GM04503 (cell line): ENCODE data around the gene POLRMT.
"Not testable (repeated sequence)": the region's sequence is repeated elsewhere in the genome, so short reads cannot be mapped to it uniquely, and the experiment has no call there.

Experiments used
- DNase-seq: peaks from one replicate; pipeline ENCODE4 v3.0.0-alpha.2; 2012; ENCODE audit warnings: low read depth

POLRMT gene

DNA sequence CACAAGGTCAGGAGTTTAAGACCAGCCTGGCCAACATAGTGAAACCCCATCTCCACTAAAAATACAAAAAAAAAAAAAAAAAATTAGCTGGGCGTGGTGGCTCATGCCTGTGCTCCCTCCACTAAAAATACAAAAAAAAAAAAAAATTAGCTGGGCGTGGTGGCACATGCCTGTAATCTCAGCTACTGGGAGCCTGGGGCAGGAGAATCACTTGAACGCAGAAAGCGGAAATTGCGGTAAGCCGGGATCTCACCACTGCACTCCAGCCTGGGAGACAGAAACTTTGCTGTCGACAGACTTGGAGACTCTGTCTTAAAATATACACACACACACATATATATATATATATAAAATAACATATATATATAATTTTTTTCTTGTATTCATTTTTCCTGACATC is 6.8 kb downstream of the POLRMT start:
- DNase-seq = not testable (repeated sequence)

GRCh38 chr19:625257-625656 is 8.1 kb downstream of the POLRMT start:
- no peak for DNase-seq

- no peak for DNase-seq
Observed at GRCh38 chr19:624433-625109, 8.8 kb downstream of the POLRMT start.

DNA sequence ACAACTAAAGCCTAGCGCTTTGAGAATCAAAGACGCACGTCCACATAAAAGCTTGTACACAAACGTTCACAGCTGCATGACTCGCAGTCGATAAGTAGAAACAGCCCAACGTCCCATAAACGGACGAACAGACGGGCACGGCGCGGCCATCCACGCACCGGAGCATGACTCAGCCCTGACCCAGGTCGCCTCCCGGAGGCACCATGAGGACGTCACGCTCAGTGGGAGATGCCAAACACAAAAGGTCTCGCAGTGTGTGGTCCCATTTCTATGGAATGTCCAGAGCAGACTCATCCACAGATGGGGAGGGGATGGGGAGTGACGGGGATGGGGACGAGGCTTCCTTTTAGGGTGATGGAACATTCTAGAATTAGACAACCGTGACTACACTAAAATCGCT is 9.4 kb downstream of the POLRMT start:
- peak; percentile 71 for DNase-seq

- no peak for DNase-seq
Observed at GRCh38 chr19:623175-623916, 10.0 kb downstream of the POLRMT start.

GRCh38 chr19:622666-623065 is 10.7 kb downstream of the POLRMT start:
- no peak for DNase-seq

GRCh38 chr19:621819-622218 is 11.5 kb downstream of the POLRMT start:
- no peak for DNase-seq

DNA sequence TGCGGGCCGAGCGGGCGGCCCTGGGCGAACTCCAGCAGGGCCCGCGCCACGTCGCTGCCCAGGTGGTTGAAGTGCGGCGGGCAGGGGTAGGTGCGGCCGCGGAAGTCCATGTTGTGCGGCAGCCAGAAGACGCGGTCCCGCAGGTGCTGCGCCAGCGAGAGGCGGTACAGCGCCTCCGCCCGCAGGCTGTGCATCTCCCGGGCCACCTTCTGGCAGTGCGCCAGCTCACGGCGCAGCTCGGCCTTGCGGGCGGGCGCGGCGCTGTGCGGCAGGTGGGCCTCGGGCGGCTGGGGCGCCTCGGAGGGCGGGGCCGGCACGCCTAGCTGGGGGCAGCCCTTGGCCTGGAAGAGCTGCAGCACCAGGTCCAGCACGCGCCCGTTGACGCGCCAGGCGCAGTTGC is 12.1 kb downstream of the POLRMT start:
- DNase-seq = not testable (repeated sequence)

GRCh38 chr19:620166-620862 is 13.0 kb downstream of the POLRMT start:
- no peak for DNase-seq

DNA sequence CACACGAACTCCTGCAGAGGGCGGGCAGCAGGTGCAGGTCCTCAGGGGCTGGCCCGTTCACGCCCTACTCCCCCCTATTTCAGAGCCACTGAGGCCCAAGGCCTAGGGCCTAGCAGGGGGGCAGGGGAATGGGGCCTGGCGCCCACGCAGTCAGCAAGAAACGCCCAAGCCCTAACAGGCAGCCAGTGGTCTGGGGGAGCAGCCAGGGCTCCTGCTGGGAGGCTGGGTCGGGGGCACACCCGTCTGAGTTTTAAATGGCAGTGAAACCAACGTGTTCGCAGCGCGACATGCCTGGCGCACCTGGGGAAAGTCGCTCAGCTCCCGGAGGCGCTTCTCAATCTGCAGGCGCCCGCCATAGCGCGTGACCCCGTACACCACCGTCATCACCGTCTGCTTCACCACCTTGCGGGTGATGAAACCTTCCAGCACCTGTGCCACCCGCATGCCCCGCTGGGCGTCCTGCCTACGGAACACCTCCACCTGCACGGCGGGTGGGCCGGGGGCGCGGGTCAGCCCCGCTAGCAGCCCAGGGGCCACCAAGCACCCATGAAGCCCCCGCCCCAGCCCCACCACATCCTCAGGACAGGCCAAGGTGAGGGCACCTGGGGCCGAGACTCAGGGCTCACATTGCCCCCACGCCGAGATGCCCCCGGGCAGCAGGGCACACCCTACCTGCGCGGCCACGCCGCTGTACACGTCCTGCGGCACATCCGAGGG is 13.9 kb downstream of the POLRMT start:
- no peak for DNase-seq

DNA sequence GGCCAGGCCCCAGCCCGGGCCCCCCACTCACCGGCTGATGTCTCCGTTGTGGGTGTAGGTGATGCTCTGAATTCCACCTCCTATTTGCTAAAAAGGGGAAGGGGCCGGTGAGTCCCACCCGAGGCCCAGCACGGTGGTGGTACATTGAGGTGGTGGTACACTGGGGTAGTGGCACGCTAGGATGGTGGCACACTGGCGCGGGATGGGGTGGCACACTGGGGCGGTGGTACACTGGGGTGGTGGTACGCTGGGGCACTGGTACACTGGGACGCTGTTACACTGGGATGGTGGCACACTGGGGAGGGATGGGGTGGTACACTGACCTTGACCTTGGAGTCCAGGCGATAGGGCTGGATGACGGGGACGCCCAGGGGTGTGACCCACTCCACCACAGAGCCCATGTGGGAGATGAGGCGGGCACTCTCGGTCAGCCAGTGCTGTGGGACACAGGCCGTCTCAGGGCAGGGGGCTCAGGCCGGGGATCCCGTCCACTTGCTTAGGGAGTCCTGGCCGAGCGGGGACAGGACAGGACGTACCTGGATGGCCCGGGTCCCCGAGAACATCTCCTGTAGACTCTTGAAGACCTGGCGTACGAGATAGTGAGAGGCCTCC is 14.6 kb downstream of the POLRMT start:
- DNase-seq = no peak

- DNase-seq = no peak
Observed at GRCh38 chr19:618247-618619, 15.1 kb downstream of the POLRMT start.

DNA sequence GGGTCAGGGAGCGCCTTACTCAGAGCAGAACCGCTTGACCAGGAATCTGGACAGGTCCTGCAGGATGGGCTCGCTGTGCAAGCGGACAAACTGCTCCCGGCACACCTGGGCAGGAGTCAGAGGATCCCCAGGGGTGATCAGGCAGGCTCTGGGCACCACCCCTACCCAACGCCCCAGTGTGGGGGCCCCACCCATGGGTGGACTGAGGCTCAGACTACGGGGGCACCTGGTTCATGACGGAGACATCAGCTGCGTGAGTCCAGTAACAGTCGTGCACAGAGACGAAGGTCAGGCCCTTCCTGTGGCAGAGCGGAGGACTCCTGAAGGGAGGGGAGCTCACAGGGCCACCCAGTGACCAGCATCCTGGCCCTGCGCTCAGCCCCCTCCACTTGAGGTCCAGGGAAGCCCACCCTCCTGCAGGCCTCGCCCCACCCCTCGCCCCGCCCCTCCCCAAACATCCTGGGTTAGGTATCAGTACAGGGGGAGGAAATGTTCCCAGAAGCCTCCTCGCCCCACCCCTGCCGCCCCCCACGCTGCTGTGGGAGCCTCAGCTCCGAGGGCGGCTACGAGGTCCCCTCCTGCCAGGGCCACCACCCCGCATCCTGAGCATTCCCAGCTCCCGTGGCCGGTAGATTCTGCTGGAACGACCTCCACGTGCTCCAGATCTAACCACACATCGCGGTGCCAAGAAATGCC is 15.6 kb downstream of the POLRMT start:
- DNase-seq = no peak

DNA sequence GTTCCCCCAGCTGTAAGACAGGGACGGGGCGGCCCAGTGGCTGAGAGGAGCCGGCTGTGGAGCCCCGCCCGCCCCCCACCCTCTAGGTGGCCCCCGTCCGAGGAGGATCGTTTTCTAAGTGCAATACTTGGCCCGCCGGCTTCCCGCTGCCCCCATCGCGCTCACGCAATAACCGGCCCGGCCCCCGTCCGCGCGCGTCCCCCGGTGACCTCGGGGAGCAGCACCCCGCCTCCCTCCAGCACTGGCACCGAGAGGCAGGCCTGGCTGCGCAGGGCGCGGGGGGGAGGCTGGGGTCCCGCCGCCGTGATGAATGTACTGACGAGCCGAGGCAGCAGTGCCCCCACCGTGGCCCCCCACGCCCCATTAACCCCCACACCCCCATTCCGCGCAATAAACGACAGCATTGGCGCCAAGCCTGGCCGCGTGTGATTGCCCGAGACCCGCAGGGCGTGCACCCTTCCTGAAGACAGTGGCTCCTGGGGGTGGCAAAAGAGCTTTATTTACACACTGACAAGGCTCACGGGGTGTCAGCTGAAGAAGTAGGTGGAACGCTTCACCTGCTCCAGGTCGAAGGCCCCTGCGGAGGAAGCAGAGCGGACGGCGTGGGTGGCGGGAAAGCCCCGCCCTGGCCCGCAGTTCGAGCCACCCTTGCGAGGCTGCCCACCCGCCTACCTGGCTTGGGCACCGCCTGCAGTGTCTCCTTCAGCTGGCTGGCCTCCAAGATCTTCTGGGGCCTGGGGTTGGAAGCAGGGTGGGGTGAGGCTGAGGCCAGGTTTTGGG is 16.4 kb downstream of the POLRMT start:
- no peak for DNase-seq

DNA sequence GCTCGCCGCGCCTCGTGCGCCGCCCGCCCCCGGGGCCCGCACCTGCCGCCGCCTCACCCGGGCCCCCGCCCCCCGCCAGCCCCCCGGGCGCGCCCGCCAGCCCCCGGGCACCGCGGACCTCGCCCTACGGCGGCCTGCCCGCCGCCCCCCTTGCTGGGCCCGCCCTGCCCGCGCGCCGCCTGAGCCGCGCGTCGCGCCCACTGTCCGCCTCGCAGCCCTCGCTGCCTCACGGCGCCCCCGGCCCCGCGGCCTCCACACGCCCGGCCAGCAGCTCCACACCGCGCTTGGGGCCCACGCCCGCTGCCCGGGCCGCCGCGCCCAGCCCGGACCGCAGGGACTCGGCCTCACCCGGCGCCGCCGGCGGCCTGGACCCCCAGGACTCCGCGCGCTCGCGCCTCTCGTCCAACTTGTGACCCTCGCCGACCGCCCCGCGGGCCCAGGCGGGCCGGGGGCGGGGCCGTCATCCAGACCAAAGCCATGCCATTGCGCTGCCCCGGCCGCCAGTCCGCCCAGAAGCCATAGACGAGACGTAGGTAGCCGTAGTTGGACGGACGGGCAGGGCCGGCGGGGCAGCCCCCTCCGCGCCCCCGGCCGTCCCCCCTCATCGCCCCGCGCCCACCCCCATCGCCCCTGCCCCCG is 17.2 kb downstream of the POLRMT start:
- DNase-seq = no peak

DNA sequence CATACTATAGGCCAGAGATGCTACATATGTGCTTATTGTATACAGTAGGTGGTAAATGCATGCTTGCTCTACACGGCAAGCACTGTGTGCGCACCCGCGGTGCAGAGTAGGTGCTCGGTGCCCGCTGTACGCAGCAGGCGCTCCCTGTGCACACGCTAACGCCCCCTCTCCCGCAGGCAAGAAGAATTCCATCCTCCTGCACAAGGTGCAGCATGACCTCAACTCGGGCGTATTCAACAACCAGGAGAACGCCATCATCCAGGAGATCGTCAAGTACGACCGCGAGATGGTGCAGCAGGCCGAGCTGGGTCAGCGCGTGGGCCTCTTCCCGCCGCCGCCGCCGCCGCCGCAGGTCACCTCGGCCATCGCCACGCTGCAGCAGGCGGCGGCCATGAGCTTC is 17.7 kb downstream of the POLRMT start:
- no peak for DNase-seq

DNA sequence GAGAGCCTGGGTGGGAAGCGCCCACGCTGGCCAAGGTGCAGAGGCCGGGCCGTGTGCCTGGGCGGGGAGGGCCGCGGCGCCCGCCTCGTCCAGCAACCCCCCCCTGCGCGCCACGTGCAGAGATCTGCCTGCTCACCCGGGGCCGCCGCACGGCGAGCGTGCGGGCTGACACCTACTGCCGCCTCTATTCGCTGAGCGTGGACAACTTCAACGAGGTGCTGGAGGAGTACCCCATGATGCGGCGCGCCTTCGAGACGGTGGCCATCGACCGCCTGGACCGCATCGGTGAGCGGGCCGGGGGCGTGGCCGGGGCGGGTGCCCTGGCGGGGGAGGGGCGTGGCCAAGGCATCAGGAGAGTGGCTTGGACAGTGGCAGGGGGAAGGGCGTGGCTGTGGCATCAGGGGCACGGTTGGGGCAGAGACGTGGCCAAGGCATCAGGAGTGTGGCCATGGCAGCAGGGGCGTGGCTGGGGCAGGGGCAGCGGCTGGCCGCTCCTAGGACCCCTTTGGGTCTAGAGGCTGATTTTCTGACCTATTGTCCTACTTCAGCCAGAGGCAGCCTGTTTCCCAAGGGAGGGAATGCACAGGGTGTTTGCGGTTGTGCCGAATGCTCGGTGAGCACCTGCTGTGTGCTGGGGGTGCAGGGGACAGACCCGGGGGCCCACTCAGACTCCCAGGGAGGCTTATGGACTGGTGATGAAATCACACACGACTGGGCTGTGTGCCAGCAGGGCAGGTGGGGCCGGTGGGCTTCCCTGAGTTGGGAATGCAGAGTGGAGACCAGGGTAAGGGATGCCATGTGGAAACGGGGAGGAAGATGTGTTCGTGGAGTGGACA is 19.4 kb downstream of the POLRMT start:
- no peak for DNase-seq

DNA sequence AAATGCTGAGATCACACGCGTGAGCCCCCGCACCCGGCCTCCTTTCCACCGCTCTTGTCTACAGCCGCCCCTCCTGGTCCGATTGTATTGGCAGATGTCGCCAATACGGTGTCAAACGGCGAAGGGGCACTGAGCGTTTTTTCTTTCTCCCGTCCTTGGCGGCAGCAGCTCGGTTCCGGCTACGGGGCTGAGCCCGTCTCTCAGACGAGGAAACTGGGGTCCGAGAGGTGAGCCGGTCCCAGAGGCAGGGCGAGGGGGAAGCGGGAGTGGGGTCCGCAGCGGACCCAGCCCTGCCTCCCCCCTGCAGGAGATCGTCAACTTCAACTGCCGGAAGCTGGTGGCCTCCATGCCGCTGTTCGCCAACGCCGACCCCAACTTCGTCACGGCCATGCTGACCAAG is 20.4 kb downstream of the POLRMT start:
- DNase-seq = no peak

GRCh38 chr19:611481-611868 is 21.9 kb downstream of the POLRMT start:
- DNase-seq = peak; percentile 67
